Glutamatergic neuron (in vitro differentiated cells): Measurements from ENCODE around the gene BCOR. TPM values are rescaled to one million over a fixed set of nuclear protein-coding genes. Genes with fewer than 3 reads are reported as not detected.

Experiments used
- DNase-seq: peaks from one replicate; pipeline ENCODE4 v3.0.0; 2022
- H3K27ac Mint-ChIP-seq: one replicate; pipeline ENCODE4 v1.8.0; 2020; ENCODE audit warnings: mild to moderate bottlenecking, mixed read lengths, inconsistent platforms; ENCODE audit not compliant: unreplicated experiment
- H3K27me3 Mint-ChIP-seq: one replicate; pipeline ENCODE4 v1.8.0; 2020; ENCODE audit warnings: mild to moderate bottlenecking, moderate library complexity, mixed read lengths, inconsistent platforms; ENCODE audit not compliant: unreplicated experiment
- H3K36me3 Mint-ChIP-seq: one replicate; pipeline ENCODE4 v1.8.0; 2020; ENCODE audit warnings: mild to moderate bottlenecking, mixed read lengths, inconsistent platforms; ENCODE audit not compliant: unreplicated experiment
- H3K4me1 Mint-ChIP-seq: one replicate; pipeline ENCODE4 v1.8.0; 2020; ENCODE audit warnings: mild to moderate bottlenecking, low read depth, mixed read lengths, inconsistent platforms; ENCODE audit not compliant: unreplicated experiment
- H3K4me3 Mint-ChIP-seq: one replicate; pipeline ENCODE4 v1.8.0; 2020; ENCODE audit warnings: mild to moderate bottlenecking, mixed read lengths, inconsistent platforms; ENCODE audit not compliant: unreplicated experiment
- H3K9me3 Mint-ChIP-seq: one replicate; pipeline ENCODE4 v1.8.0; 2020; ENCODE audit warnings: mild to moderate bottlenecking, moderate library complexity, mixed read lengths, inconsistent platforms; ENCODE audit not compliant: unreplicated experiment
- total RNA-seq: library from RNA; stranded (reverse); fragmentation: NEBNext Ultra II Directional; extraction: Animal tissue kit (Norgen Biotek cat#: 25700); gene quantifications from one replicate; pipeline ENCODE4 v1.2.1, GENCODE V29; 2021; ENCODE audit not compliant: unreplicated experiment
- TF ChIP-seq, protein P1 (sequence below): fragments of 200-600 bp; sonication (generic); IDR thresholded peaks from one replicate; pipeline ENCODE4 v1.5.0; 2021; ENCODE audit not compliant: partially characterized antibody, unreplicated experiment

The BCOR gene
- total RNA-seq, 1 donor from 2014 or later: 59.0 TPM

DNA sequence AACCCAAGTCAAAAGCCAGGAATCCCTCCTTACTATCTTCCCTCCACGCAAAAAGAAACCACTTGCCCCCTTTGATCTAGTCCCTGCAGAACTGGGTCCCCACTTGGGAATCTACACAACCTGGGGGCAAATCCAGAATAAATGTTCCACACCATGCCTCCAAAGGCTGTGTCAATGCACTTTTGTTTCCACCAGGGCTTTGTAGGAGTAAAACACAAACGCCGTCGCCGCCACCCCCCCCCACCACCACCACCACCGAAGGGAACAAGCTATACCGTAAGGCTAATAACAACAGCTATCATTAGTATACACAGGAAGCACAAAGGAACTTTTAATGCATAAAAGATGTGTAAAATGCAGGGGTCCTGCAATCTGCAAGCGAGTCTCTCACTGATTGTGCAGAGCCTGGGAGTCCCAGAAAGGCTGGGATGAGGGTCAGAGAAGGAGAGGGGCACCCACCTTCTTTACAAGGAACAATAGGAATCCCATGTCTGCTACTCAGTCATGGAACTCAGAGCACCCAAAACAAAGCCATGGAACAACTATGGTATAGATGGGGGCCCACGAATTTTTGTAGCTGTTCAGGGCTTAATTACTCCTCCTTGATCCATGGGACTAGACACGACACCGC is 13.2 kb downstream of the BCOR start:
- H3K9me3 Mint-ChIP-seq: peaks cover 5% of the 10 kb centered on the region
- peaks cover 5% of the 10 kb centered on the region for H3K27me3 Mint-ChIP-seq
- H3K4me1 Mint-ChIP-seq: peaks cover 41% of the 10 kb centered on the region
- peak overlapping the region; percentile 74 for H3K4me3 Mint-ChIP-seq
- no peak overlapping the region for H3K27ac Mint-ChIP-seq
- H3K36me3 Mint-ChIP-seq: no peaks in the 10 kb centered on the region
- TF ChIP-seq, protein P1, sequence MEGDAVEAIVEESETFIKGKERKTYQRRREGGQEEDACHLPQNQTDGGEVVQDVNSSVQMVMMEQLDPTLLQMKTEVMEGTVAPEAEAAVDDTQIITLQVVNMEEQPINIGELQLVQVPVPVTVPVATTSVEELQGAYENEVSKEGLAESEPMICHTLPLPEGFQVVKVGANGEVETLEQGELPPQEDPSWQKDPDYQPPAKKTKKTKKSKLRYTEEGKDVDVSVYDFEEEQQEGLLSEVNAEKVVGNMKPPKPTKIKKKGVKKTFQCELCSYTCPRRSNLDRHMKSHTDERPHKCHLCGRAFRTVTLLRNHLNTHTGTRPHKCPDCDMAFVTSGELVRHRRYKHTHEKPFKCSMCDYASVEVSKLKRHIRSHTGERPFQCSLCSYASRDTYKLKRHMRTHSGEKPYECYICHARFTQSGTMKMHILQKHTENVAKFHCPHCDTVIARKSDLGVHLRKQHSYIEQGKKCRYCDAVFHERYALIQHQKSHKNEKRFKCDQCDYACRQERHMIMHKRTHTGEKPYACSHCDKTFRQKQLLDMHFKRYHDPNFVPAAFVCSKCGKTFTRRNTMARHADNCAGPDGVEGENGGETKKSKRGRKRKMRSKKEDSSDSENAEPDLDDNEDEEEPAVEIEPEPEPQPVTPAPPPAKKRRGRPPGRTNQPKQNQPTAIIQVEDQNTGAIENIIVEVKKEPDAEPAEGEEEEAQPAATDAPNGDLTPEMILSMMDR: no peak
- DNase-seq: no peak

DNA sequence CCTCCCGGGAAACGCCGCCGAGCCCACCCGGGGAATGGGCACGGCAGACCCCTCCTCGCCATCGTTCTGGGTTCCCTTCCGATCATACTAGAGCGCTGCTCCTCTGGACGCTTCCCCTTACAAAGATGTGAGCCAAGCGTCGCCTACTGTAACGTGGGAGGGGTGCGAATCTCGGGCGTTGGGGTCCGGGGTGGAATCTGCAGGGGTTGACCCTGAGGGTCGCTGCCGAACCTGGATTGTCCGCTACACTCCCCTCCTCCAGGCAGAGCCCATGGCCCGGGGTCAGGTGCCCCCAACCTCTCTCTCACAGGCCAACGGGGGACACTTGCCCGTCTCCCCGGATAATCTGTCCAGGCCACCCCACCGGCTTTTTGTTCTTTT is 13.8 kb downstream of the BCOR start:
- Mint-ChIP-seq H3K4me1 (peaks cover 36% of the 10 kb centered on the region), H3K4me3 (peak overlapping the region; percentile 74), H3K27me3 (peaks cover 5% of the 10 kb centered on the region), H3K27ac (no peak overlapping the region), H3K9me3 (peaks cover 5% of the 10 kb centered on the region), H3K36me3 (no peaks in the 10 kb centered on the region)
- TF ChIP-seq, protein P1: no peak
- DNase-seq: no peak

DNA sequence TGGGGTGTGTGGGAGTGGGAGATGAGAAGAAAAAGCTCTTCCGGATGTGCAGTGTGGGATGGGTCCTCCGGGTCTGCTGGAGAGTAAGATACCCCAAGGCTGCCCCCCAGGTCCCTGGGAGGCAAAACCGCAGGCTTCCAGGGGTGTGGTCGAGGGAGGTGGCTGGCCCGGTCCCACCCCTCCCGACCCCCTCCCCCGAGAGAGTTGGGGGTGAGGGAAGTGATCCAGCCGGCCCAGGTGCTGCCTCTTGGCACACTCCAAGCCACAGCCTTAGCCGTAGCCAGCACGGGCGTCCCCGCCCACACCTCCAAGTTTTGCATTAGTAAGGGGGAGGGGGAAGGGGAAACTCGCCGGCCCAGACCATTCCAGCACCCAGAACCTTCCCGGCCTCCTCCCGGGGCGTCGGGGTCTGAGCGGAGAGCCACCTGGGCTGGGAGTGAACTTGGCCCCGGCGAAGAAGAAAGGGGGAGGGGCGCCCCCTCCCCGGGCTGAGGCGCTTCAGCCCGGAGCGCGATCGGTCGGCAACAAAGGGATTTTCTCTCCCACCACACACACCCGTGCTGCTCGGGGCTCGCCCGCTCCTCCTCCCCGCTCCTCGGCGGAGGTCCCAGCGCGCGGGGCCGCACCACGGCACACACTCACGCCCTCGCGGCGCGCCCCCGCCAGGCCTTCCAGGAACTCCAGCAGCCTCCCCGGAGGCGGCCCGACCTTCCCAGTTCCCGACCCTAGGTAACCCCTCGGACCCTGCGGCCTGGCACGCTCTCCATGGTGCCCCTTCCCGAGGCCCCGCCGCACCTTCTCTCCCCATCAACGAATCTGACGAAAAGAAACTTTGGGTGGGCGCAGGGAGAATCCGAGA is 14.4 kb downstream of the BCOR start:
- Mint-ChIP-seq H3K4me3 (peak overlapping the region; percentile 74), H3K27ac (no peak overlapping the region), H3K27me3 (peaks cover 5% of the 10 kb centered on the region), H3K9me3 (peaks cover 4% of the 10 kb centered on the region), H3K4me1 (peaks cover 31% of the 10 kb centered on the region), H3K36me3 (no peaks in the 10 kb centered on the region)
- TF ChIP-seq, protein P1: no peak
- no peak for DNase-seq

DNA sequence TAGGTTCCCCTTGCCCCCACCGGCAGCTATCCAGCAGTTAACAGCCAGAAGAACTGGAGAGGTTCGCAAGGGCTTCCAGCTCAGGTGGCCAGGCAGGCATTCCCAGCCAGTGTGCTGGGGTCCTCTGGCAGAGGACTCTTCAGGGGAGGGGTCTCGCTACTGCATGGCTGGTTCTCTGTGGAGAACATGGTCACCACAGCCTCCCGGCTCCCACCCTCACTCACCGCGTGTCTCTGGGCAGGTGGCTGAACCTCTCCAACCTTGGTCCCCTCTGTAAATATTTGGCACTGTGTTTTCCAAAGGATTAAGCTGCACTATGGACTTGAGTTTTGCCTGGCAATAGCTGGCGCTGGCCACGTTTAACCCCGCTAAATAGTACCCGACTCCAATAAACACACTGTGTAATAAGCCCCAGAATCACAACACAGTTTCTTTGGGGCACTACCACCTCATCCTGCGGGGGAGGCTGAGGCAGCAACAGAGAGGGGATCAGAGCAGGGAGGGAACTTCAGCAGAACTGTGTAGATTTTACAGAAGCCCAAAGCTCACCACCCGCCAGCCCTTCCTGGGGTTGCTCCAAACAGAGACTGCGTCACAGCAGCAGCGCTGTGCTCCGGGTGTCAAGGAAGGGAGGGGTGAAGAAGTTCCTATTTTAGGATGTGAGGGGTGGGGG is 15.2 kb downstream of the BCOR start:
- Mint-ChIP-seq H3K4me3 (peak overlapping the region; percentile 59), H3K9me3 (peaks cover 4% of the 10 kb centered on the region), H3K4me1 (peaks cover 31% of the 10 kb centered on the region), H3K27ac (no peak overlapping the region), H3K36me3 (no peaks in the 10 kb centered on the region), H3K27me3 (peaks cover 5% of the 10 kb centered on the region)
- DNase-seq: no peak
- TF ChIP-seq, protein P1: no peak
